HG03066 (cell line): ENCODE measurements around the gene PHYH.
"Not testable (repeated sequence)": the region's sequence is repeated elsewhere in the genome, so short reads cannot be mapped to it uniquely, and the experiment has no call there.

Experiments used
- ATAC-seq: cut with Tn5 transposase; IDR thresholded peaks from one replicate; pipeline ENCODE4 v1.9.1; 2021; ENCODE audit warnings: low read depth; ENCODE audit not compliant: unreplicated experiment

Gene PHYH

DNA sequence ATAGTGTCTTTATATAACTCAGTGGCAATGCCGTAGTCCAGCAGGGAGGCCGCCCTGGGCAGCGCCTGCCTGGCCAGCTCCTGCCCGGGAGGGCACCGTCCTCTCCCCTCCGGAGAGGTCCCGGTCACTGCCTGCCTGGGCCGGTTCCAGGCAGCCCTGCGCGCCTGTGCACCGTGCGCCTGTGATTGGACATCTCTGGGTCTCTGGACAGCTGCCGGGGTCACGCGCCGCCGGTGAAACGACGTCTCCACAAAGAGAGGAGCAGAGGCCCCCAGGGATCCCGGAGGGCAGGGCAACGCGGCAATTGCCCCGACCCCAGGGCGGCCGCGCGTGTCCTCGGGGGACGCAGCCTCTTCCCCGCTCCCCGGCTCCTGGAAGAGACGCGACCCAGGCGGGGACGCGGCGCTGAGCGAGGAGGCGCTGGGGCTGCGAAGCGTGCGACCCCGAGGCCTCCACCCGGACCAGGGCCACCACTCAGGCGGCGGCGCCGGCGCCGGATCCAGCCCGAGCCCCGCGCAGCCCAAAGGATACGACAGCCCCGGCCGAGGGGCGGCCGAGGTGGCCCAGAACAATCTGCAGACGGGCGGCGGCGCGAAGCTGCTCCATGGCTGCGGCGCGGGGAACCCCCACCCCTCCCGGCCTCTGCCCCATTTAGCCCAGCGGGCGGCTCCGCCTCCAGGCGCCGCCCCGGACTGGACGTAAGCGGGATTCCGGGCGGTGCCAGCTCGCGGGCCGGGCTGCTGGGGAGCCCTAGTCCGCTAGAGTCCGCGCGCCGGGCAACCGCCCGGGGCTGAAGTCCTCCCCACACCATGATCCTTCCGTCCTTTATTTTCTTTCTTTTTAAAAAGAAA lies at the start of gene PHYH:
TSS of gene PHYH (minus strand) at position 628 of the 851 bp plus-strand sequence. CDS start at position 606, 22 bp downstream.
- ATAC-seq: peak; percentile 61

DNA sequence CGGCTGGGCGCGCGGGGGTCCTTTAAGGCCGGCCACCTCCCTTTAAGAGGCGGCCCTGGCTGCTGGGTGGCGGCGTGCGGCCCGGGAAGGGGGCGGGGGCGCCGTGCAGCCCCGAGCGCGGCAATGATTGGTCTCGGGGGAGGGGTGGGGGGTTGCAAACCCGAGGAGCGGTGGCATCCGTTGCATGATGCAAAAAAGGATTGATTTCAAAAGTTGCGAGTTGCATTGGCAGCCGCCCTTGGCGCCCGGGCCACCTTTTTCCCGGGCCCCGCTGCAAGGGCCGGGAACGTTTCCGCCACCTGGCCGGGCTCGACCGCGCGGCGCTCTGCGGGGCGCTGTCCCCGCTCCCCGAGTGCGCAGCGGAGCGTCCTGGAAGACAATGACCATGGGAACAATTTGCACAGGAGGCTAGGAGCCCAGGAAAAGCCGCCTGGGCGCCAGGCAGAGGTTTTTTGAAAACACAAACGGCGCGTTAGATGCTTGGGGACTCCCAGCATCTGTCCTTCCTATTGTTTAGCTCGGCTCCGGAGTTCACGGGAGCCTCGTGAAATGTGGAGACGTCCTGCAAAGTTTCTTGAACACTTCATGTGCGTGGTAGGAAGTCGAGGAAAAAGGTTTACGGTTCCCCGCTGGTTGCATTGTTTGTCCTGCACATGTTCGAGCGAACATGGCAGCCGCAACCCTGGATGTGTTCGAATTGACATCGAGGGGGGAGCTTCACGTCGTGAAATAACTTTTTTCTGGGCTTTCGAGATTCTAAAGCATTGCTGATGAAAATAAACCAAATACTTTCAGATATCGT lies 48.6 kb upstream of the PHYH start, which contains the start of gene SEPHS1:
TSS of gene SEPHS1 (minus strand) at position 78 of the 802 bp plus-strand sequence. CDS start 3,343 bp downstream, outside the sequence.
- ATAC-seq: peak; percentile 48

DNA sequence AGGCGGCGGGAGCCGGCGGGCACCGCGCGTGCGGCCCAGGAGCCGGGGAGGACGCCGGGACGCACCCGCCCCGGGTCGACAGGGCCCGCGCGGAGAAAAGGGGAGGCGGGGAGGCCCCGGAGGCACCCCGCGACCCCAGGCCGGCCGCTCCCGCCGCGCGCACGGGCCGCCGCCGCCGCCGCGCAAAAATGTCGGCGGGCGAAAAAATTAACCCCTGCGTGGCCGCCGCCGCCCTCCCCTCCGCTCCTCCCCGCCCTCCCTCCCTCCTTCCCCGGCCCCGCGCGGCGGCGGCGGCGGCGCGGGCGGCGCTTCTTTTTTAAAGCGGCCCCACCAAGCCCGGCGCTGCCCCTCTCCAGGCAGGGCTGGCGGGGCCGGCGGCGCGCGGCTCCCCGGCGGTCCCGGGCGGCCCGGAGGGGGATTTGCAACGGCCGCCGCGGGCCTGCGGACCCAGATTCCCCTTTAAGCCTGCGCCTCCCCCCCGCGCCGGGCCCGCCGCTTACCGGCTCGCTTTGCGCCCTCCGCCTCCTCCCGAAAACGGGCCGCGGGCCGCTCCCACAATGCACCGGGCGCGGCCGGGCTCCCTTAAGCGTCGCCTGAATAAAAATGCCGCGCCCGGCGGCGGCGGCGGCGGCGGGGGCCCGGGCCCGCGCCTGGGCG lies 47.8 kb upstream of the PHYH start:
- peak; percentile 43 for ATAC-seq

DNA sequence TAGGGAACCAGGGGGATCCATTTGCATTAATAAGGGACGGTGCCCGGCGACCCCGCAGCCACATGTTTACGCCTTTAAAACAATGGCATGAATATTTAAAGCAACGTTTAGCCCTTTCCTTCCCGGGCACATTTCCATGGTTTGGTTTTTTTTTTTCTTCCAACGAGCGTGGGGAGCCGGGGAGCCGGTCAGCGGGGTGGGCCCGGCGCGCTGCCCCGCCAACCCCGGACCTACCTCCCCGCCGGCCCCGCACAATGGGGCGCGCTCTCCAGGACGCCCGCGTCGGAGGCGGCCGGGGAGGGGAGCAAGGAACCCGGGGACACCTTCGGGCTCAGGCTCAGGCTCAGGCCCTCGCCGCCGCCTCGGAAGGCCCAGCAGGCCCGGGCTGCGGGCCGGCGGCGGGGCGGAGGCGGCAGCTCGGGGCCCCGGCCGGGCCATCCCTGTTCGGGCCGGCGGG lies 47.2 kb upstream of the PHYH start:
- ATAC-seq: peak; percentile 14

DNA sequence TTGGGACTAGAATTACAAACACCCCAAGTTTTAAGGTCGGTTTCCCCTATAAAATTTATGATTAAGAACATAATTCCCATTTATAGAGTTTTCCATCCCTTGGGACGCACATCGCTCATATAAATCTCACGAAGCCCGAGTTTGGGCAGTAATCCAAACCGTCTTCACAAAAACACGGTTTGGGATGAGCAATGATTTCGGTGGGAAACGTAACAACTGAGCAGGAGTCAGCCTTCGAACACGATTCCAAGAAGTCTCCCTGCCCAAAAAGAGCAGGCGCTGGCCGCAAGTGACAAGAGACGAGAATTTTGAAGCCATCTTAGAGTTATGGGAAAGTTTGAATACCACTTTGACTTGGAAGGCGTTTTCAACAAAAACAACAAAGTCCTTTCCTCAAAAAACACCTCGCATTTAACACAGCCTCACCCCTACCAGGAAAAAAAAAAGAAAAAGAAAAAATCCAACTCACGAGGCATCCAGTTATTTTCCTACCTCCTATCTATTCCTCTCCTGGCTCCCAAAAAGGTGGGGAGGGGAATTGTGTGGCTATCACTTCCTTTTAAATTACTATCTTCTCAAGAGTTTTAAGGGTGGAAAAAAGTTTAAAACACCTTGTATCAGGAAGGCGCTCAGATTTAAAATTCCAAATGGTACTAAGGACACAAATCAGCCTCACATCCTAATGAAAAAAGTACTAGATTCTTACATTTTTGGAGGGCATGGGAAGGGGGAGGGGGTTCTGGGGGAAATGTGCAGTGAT lies 46.6 kb upstream of the PHYH start:
- no peak for ATAC-seq

DNA sequence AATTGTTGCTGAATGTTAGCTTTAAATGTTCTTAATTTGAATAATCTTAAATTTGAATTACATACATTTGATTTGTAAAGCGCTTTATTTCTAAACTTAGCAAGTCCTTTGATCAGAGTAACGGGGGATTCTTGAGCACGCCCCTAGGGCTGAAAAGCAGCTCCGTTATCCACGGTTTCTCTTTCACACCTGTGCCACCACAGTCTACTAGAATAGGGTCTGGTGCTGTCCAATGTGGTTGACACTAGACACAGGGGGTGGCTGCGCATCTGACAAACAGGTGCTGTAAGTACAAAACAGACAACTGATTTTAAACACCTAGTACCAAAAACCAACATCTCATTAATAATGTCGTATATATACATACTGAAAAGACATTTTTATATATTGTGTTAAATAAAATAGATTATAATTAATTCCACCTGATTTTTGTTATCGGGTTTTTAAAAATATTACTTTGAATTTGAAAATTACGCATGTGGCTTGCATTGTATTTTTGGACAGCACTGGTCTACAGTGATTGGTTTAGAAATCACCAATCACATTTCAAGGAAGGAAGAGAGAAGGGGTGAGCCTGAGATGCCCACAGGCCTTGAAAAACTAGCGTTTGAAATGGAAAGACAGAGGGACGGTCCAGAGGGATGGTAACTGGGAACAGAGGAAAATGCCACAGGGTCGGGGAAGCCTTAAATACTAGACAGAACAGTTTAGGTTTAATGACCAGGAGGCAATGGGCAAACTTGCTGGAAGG lies 40.9 kb upstream of the PHYH start:
- peak; percentile 91 for ATAC-seq

DNA sequence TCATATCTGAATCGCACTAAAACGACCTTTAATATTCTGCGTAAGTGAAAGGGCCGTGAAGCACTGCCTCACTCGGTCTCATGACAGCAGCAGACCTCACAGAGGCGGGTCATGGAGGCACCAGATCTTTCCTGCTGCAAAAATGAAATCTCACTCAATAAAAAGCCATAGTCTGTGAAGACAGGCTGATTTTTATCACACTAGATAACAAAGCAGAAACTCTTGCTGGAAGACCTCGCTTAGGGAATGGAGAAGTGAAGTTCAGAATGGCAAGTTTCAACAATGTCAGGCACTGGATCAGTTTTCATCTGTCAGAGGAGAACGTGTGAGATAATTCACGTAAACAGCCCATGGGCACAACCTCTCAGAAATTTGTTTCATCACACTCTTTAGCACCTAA lies 40.2 kb upstream of the PHYH start:
- no peak for ATAC-seq

DNA sequence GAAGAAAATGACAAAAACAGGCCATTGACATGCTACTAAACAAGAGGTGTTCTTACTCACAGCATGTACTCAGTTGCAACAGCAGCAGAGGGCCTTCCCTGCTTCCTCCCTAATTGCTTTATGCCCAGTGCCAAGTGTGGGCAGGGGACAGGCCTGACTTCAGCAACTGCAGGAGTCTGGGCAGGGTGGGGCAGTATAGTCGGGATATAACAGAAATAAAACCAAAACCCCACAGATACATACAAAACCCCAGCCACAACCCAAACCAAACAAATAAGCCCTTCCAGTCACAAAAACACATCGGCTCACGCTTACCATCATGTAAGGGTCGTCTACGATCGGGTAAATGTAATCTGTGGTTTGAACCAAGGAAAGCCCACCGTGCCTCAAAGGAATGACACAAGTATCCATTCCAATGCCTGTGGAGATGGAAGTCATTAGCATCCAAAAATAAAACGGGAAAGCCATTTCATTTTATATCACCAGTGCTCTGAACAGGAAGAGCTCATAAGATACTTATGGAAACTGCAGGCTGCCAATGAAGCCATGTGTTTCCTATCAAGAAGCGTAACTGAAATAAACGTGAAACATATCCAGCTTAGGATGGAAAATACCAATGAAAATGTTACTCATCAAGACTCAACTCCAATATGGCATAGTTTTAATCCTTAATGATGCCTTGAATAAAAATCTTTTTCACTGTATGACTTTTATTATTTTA lies 38.7 kb upstream of the PHYH start:
- ATAC-seq: no peak

DNA sequence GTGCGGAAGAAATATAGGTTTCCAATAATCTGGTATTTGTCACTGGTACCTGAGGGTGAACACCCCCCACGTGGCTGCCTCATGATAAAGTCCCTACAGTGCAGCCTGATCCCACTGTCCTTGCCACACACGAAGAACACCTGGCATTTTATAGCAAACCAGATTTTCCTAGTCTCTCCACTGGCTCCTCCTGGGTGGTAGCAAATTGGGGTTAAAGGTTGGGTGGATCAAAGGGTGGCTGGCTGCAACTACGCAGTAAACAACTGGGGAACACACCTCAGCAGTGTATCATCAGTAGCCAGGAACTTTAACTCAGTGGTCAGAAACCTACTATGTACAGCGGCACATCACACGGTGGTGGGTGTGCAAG lies 37.9 kb upstream of the PHYH start:
- ATAC-seq: no peak

DNA sequence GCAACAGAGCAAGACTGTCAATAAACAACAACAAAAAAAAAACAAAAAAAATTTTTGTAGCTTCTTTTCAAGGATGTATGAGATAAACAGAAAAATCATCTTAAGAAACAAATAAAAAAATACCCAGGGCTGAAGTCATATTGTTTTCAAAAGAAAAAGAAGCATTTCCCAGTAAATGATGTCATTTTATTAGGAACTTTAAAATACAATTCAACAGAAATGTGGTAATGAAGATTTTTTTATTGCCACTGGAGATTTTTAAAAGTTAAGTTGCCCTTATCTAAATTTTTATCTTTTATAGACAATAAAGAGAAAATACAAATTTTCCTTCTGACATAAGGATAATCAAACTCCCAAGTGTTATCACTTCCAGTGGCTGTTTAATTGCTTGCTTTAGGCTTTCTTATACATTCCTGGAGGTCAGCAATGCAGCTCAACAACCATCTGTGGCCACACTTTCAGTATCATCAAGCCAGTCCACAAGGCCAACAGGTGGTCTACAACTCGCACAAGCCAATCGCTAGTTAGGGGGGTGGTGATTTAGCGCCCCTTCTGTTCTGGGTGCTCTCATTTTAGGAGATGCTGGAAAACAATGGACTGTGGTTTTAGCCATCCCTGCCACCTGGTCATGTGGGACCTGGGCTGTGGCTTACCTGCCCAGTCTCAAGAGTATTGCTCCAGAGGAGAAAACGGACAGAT lies 37.4 kb upstream of the PHYH start:
- ATAC-seq: no peak

DNA sequence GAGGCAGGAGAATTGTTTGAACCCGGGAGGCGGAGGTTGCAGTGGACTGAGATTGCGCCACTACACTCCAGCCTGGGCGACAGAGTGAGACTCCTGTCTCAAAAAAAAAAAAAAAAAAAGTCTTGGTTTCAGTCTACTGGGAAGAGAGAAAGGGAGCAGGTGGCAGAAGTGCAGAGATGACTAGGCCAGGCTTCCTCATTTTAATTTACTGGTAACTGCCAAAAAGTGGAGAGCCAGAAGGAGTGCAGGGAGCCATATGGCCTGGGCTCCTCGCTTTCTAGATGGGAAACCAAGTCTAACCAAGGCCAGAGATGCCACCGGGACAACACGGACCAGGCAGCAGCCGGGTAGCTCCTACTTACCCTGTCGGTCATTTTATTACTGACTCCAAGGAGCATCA lies 36.0 kb upstream of the PHYH start:
- ATAC-seq: peak; percentile 50

DNA sequence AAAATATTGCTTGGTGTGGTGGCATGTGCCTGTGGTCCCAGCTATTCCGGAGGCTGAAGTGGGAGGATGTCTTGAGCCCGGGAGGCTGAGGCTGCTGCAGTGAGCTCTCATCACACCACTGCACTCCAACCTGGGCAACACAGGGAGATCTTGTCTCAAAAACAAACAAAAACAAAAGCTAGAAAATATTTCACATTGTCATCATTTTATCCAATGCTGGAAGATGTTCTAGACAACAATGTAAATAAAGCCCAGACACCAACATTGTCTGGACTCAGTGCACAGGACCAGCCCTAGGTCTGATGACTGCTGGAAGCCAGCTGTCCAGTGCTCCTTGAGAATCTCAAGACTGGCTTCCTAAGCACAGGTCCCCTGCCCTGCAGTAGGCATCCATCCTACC lies 34.7 kb upstream of the PHYH start:
- ATAC-seq: no peak

DNA sequence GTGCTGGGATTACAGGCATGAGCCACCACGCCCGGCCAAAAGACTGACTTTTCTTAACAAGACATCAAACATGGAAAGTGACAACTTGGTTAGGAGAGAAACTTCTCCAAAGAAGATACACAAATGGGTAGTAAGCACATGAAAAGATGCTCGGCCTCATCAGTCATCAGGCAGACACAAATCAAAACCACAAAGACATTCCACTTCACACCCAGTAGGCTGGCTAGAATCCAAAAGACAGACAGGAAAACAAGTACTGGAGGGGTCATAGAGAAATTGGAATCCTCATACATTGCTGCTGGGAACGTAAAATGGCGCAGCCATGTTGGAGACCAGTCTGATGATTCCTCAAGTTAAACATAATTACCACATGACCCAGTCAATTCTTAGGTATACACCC lies 31.8 kb upstream of the PHYH start:
- no peak for ATAC-seq

DNA sequence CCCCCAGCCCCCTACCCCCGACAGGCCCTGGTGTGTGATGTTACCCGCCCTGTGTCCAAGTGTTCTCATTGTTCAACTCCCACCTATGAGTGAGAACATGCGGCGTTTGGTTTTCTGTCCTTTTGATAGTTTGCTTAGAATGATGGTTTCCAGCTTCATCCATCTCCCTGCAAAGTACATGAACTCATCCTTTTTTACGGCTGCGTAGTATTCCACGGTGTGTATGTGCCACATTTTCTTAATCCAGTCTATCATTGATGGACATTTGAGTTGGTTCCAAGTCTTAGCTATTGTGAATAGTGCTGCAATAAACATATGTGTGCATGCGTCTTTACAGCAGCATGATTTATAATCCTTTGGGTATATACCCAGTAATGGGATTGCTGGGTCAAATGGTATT lies 31.1 kb upstream of the PHYH start:
- not testable (repeated sequence) for ATAC-seq

DNA sequence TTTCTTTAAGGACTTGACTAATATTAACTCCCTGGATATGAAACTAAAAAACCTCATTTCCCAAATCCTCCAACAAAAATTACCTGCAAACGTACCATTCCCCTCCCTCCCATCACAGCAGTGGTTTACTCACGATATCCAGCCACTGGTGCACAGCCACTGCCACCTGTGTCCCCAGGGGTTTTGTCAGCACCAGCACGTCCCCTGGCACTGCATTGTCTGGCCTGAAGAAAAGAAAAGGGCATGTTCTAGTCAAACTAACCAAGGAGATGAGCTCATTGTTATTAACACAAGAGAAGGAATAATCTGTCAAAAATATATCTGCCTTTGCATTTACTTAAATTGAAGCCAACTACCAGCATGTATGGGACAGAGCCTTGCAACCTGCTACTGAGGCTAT lies 29.7 kb upstream of the PHYH start:
- no peak for ATAC-seq

DNA sequence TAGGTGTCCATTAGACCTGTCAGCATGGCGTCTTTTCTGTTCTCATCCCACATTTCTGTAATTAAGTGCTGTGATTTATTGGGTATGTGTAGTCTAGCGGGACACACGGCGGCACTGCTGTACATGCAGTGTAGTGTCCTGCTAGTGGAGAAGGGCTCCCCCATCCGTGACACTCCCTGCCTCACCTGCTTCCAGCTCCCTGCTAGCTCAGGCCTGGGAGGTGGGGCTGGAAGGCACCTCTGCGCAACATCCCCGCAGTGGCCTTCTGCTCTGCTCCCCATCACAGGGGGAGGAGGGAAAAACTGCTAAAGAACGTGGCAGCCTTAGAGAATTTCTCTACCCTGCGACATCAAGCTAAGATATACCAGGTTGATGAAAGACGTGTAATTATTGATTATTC lies 28.7 kb upstream of the PHYH start:
- ATAC-seq: no peak

DNA sequence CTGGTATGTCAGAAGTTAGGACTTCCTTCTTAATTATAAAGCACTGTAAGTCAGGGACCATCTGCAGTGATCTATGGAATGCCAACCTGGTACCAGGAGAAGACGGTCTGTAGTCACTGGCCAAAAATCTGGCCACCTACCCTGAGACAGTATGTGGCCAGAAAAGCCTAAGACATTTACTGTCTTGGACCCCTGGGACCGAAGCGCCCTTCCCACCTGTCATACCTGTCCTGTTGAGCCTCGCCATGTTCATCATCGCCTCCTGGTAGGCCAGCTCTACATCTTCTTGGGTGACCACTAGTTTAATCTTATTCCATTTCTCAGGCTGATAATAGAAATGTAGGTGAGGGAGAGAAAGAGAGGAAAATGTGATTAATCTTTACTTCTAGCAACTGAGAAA lies 28.3 kb upstream of the PHYH start:
- ATAC-seq: no peak

DNA sequence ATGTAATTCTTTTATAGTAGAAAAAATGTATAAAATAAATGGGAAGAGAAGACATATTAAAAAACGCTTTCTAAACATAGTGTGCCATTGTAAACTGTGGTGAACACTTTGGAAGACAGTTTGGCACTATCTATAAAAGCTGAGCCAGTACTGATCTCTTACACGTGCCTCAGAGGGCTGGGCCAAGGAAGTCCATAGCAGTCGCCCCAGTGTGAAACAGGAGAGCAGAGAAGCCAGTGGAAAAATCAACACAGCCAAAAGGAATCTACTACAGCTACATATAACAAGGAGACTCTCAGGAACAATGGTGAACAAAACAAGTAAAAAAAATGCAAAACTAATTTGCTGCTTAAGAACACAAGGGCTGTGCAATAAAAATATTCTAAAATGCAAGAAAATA lies 27.7 kb upstream of the PHYH start:
- no peak for ATAC-seq
